ENCODE data around the gene CPLX3. TPM values are rescaled to one million over a fixed set of nuclear protein-coding genes. Genes with fewer than 3 reads are reported as not detected.
"Not testable (repeated sequence)": the region's sequence is repeated elsewhere in the genome, so short reads cannot be mapped to it uniquely, and the experiment has no call there.

Gene CPLX3
- total RNA-seq, 4 donors from 2014 or later: not detected

- H3K27ac ChIP-seq: peak overlapping the region; percentile 84 to 92 (median 86)
- intact Hi-C loops (cut with DNase I; ENCODE audit: low total_unique reads) (loop anchor here (5.0 kb wide), 1 partner anchor 58 kb away; the partner anchor contains the start of gene ULK3), in situ Hi-C loops (cut with MboI; ENCODE audit: low pct_ligation_motif_present in 1 of 4, low pct_unique_long_range_greater_than_20kb in 1 of 4, low sequenced_read_pairs in 3 of 4) (no loop called here)
- peak overlapping the region in 2 of 4 donors; percentile 73 to 77 for H3K4me3 ChIP-seq
- TF ChIP-seq POLR2A (IDR thresholded peaks at IDR 0.05): no peak
- TF ChIP-seq EP300 (IDR thresholded peaks at IDR 0.05; ENCODE audit: low read depth): no peak
- TF ChIP-seq, protein P1, sequence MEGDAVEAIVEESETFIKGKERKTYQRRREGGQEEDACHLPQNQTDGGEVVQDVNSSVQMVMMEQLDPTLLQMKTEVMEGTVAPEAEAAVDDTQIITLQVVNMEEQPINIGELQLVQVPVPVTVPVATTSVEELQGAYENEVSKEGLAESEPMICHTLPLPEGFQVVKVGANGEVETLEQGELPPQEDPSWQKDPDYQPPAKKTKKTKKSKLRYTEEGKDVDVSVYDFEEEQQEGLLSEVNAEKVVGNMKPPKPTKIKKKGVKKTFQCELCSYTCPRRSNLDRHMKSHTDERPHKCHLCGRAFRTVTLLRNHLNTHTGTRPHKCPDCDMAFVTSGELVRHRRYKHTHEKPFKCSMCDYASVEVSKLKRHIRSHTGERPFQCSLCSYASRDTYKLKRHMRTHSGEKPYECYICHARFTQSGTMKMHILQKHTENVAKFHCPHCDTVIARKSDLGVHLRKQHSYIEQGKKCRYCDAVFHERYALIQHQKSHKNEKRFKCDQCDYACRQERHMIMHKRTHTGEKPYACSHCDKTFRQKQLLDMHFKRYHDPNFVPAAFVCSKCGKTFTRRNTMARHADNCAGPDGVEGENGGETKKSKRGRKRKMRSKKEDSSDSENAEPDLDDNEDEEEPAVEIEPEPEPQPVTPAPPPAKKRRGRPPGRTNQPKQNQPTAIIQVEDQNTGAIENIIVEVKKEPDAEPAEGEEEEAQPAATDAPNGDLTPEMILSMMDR (IDR thresholded peaks at IDR 0.05): no peak
- TF ChIP-seq POLR2AphosphoS5 (IDR thresholded peaks at IDR 0.05): no peak
- WGBS, 2 donors (ENCODE audit: low coverage in 1 of 2): 56 to 66% methylated on average over 3 to 8 of the region's 8 CpGs
- no peaks in the 10 kb centered on the region for H3K36me3 ChIP-seq
- H3K27me3 ChIP-seq: no peaks in the 10 kb centered on the region
- peaks cover 66 to 91% (median 81%) of the 10 kb centered on the region in 4 donors for H3K4me1 ChIP-seq
- H3K9me3 ChIP-seq: no peaks in the 10 kb centered on the region
- DNase-seq: no peak
These were observed 41.8 kb upstream of the CPLX3 start for GRCh38 chr15:74784426-74785193.

DNA sequence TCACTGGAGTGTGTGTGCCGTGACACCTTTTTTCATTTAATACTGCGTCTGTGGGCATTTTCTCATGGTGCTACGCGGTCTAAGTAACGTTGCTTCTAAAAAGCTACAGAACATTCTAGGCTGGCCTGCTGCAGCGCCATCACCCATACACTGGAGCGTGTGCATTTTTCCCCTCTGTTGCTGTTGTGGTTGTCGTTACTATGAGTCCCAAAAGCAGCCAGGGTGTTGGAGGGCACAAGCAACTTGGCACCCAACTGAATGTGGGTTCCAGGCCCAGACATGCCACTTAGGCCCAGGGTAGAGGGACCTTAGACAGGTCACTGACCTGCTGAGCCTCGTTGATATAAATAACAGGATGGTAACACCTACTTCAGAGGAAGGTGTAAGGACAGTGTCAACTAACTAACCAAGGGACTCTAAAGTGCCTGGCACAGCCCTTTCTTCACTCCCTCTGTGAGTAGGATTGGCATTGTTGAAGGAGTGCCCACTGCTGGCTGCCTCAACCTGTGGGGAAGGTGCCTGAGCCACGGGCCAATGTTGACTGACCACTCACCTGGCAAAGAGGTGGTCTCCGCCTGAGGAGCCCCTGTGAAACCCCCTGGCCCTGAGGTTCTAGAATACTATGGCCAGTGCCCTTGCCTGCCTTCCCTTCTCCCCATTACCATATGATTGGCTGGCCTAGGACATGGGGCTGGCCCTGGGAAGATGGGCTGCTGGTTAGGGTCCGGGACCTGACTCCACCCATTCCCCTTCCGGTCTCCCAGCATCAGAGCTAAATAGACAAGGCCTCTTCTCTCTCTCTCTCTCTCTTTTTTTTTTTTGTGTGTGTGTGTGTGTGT, 41.0 kb upstream of the CPLX3 start:
- TF ChIP-seq, protein P1 (IDR thresholded peaks at IDR 0.05): no peak
- TF ChIP-seq POLR2A (IDR thresholded peaks at IDR 0.05) (no peak), EP300 (IDR thresholded peaks at IDR 0.05; ENCODE audit: low read depth) (no peak), POLR2AphosphoS5 (IDR thresholded peaks at IDR 0.05) (no peak)
- Histone ChIP-seq H3K4me3 (peak overlapping the region in 1 of 4 donors; percentile 3), H3K27ac (peak overlapping the region; percentile 84 to 92 (median 86)), H3K9me3 (no peaks in the 10 kb centered on the region), H3K36me3 (no peaks in the 10 kb centered on the region), H3K27me3 (no peaks in the 10 kb centered on the region), H3K4me1 (peaks cover 69 to 91% (median 83%) of the 10 kb centered on the region in 4 donors)
- intact Hi-C loops (cut with DNase I; ENCODE audit: low total_unique reads) (no loop called here), in situ Hi-C loops (cut with MboI; ENCODE audit: low pct_ligation_motif_present in 1 of 4, low pct_unique_long_range_greater_than_20kb in 1 of 4, low sequenced_read_pairs in 3 of 4) (no loop called here)
- 51 to 67% methylated on average over 5 to 13 of the region's 13 CpGs for WGBS, 2 donors (ENCODE audit: low coverage in 1 of 2)
- DNase-seq: no peak

DNA sequence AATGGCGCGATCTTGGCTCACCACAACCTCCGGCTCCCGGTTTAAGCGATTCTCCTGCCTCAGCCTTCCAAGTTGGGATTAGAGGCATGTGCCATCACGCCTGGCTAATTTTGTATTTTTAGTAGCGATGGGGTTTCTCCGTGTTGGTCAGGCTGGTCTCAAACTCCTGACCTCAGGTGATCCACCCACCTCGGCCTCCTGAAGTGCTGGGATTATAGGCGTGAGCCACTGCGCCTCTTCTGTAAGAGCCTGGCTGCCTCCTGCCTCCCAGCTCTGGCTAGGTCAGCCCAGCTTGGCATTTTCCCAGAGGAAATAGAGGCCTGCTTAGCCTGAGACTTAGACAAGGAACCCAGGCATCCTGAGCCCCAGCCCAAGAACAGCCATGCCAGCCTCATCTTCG, 40.3 kb upstream of the CPLX3 start:
- peak overlapping the region in 1 of 4 donors; percentile 15 for H3K4me3 ChIP-seq

GRCh38 chr15:74786551-74787165, 39.8 kb upstream of the CPLX3 start:
- Histone ChIP-seq H3K36me3 (no peaks in the 10 kb centered on the region), H3K9me3 (no peaks in the 10 kb centered on the region), H3K27me3 (no peaks in the 10 kb centered on the region), H3K27ac (peak overlapping the region; percentile 84 to 92 (median 86)), H3K4me1 (peaks cover 64 to 91% (median 77%) of the 10 kb centered on the region in 4 donors), H3K4me3 (no peak overlapping the region)
- in situ Hi-C loops (cut with MboI; ENCODE audit: low pct_ligation_motif_present in 1 of 4, low pct_unique_long_range_greater_than_20kb in 1 of 4, low sequenced_read_pairs in 3 of 4): no loop called here
- no peak for DNase-seq
- 44% methylated on average over 7 of the region's 7 CpGs; no CpG with 5 or more reads in 1 of the 2 donors for WGBS, 2 donors (ENCODE audit: low coverage in 1 of 2)
- intact Hi-C loops (cut with DNase I; ENCODE audit: low total_unique reads): no loop called here
- TF ChIP-seq, protein P1 (IDR thresholded peaks at IDR 0.05): no peak
- no peak for TF ChIP-seq EP300 (IDR thresholded peaks at IDR 0.05; ENCODE audit: low read depth)
- no peak for TF ChIP-seq POLR2AphosphoS5 (IDR thresholded peaks at IDR 0.05)
- TF ChIP-seq POLR2A (IDR thresholded peaks at IDR 0.05): no peak

More for the DNA sequence above, 40.3 kb upstream of the CPLX3 start:
- Histone ChIP-seq H3K27ac (peak overlapping the region; percentile 84 to 92 (median 86)), H3K4me1 (peaks cover 70 to 91% (median 83%) of the 10 kb centered on the region in 4 donors)
- intact Hi-C loops (cut with DNase I; ENCODE audit: low total_unique reads); DNase-seq; in situ Hi-C loops (cut with MboI; ENCODE audit: low pct_ligation_motif_present in 1 of 4, low pct_unique_long_range_greater_than_20kb in 1 of 4, low sequenced_read_pairs in 3 of 4); H3K9me3 ChIP-seq; H3K36me3 ChIP-seq; H3K27me3 ChIP-seq: not testable (repeated sequence)
- WGBS, 2 donors (ENCODE audit: low coverage in 1 of 2): 49% methylated on average over 12 of the region's 12 CpGs; no CpG with 5 or more reads in 1 of the 2 donors
